Midbrain (tissue), 1 donor: ENCODE results near the gene FAM234A.
A peak's percentile ranks its signal among the peaks of the same experiment; 100 is the strongest.
"Not testable (repeated sequence)": the region's sequence is repeated elsewhere in the genome, so short reads cannot be mapped to it uniquely, and the experiment has no call there.

Experiments used
- DNase-seq: peaks from one replicate; lab custom pipeline; 2025; lab: John Stamatoyannopoulos, UW

FAM234A gene, protein sequence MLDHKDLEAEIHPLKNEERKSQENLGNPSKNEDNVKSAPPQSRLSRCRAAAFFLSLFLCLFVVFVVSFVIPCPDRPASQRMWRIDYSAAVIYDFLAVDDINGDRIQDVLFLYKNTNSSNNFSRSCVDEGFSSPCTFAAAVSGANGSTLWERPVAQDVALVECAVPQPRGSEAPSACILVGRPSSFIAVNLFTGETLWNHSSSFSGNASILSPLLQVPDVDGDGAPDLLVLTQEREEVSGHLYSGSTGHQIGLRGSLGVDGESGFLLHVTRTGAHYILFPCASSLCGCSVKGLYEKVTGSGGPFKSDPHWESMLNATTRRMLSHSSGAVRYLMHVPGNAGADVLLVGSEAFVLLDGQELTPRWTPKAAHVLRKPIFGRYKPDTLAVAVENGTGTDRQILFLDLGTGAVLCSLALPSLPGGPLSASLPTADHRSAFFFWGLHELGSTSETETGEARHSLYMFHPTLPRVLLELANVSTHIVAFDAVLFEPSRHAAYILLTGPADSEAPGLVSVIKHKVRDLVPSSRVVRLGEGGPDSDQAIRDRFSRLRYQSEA

DNA sequence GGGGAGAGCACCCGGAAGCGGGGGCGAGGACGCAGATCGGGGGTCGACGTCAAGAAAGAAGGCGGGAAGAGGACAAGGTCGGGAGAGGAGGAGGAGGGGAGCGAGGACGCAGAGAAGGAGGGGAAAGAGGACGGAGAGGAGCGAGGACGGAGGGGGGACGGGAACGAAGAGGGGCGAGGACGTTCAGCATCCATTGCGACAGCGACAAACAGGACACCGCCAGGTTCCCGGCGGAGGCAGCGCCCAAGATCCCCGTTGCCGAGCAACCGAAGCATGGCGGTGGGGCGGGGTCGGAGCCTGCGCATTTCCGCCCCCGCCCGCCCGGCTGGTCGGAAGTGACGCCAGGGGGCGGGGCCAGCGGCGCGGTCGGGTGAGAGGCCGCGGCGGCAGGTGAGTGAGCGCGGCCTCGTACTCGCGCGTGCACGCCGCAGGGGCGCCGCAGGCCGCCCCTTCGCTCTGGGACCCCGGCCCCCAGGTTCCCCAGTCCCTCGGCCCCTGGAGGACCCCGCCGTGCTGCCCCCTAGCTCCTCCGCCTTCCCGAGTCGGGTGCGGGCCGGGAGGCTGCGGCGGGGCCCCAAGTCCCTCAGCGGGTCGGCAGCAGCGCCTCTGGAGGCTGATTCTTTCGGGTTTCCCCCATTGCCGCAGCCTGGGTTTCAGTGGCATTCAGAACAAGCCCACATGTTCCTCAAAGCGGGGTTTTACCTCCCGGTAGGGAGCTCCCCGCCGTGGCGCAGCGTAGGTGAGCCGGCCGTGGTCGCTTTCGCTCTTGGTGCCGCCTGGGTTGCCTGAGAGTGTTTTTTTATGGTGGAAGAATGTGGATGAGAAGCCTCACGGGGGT is at the start of gene FAM234A:
Gene FAM234A, plus strand, starts transcription at position 354 of the 838 bp plus-strand sequence. CDS start 19,593 bp downstream, outside the sequence.
- DNase-seq = peak; percentile 95

DNA sequence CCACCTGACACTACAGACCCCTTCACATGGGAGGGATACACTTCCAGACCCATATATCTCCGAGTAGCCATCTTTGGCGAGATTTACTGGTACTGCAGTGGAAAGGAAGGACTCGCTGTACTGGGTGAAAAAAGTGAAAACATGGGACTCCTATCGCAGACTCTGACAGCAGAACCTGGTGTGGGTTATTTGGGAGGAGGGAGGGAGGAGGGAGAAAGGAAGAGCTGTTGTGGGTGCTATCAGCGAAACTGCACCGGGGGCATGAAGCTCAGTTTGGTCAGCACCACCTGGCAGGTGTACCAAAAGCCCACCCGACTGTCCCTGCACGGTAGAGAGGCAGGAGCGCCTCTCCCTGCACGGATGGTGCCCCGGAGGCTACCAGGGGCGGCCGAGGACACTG is 49.4 kb upstream of the FAM234A start:
- no peak for DNase-seq

DNA sequence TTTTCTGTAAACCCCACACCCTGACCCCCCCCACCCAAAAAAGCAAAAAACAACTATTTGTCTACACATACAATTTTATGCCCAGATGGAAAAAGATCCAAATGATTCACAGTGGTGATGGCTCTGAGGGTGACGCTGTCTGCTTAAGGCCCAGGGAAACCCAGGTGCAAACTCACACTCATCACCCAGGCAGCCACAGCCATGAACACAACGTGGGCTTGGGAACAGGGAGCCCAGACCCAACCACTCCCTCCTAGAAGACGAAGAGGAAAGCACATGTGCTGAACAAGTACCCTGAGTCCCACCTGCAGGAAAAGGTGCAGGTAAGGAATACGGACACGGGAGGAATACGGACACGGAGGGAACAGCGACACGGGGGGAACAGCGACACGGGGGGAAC is 48.9 kb upstream of the FAM234A start:
- DNase-seq = no peak

DNA sequence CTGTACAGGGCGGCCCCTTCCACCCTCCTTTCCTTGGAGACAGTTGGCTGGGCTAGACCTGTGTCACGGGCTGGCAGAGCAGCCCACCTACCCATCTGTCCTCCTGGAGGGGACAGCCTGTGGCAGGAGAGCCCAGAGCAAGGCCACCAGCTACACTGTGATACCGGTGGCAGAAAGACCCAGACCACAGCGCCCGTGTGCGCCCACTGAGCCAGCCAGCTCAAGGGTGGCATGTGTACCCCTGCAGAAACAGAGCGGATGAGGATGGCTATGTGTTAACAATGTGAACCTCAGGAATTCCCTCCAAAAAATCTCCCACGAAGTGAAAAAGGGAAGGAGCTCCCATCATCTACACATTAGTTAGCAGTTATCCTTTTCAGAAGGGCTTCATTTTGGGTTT is 47.3 kb upstream of the FAM234A start:
- DNase-seq = no peak

DNA sequence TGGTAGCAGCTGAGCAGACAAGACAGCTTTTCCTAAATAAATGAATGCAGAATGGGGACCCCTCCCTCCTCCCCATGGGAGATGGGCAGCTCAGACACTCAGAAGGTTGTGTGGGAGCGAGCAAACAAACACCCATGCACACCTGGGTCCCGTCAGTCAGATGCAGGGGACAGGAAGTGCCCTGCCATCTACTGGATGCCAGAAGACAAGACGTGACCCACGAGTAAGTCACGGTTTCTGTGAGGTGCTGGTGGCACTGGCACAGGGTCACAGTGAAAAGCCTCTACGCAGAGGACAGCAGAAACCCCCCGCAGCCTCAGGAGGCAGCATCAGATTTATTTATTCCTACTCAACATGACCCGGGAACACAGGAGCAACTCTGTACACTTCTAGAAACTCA is 45.9 kb upstream of the FAM234A start:
- no peak for DNase-seq

DNA sequence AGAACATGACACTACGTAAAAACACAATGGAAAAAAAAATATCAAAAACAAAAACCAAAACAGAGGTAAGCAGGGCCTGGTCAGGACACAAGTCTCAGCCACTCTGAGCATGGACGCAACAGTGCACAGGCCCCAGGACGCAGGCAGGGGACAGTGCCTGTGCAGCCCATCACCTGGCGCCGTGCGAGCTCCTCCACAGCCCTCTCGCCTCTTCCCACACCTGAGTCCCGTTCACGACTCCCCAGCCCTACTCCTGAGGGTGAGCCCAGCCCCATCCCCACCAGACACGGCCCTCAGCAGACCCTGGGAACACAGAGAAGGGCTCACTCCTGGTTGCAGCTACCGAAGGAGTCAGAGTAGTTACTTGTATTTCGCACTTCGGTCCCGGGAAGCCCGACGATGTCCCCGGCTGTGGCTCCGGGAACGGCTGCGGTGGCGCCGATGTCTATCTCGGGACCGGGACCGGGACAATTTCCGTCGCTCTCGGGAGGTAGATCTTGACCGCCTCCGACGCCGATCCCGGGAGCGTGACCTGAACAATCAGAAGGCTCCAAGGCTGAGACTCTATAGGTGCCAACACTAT is 44.9 kb upstream of the FAM234A start:
- DNase-seq = no peak

DNA sequence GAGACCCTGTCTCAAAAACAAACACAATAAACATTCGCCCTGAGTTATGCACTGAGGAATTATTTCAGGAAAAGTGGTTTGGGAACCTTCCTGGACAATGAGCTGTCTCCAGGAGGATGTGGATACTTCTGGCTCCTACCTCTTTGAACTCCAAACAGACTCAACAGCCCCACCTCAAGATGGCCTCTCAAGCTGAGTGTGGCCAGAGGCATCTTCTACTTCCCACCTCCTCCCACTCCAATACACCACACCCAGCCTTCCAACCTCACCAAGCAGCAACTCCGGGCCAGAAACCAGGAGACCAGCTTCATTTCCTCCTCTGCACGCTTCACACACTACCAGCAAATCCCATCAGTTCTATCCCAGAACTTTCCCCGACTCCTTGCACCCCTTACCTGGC is 42.8 kb upstream of the FAM234A start:
- no peak for DNase-seq

DNA sequence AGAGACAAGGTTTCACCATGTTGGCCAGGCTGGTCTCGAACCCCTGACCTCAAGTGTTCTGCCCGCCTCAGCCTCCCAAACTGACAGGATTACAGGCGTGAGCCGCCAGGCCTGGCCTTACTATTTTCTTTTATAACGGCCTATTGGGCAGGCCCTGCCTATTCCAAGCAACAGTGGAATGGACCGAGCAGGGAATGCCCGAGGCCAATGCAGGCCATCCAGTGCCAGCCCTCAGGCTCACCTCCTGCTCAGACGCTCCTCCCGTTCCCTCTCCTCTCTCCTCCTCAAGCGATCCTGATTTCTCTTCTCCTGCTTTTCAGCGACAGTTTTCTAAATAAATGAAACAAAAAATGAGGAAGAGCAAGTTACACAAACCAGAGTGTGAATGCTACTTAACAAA is 41.9 kb upstream of the FAM234A start:
- no peak for DNase-seq

DNA sequence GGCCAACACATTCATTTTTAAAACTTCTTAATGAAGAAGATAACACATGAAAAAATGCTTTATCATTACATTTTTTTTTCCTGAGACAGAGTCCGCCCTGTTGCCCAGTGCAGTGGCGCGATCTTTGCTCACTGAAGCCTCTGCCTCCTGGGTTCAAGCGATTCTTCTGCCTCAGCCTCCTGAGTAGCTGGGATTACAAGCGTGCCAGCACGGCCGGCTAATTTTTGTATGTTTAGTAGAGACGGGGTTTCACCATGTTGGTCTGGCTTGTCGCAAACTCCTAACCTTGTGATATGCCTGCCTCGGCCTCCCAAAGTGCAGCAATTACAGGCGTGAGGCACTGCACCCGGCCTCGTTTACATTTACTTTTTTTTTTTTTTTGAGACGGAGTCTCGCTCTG is 41.2 kb upstream of the FAM234A start:
- DNase-seq = no peak

DNA sequence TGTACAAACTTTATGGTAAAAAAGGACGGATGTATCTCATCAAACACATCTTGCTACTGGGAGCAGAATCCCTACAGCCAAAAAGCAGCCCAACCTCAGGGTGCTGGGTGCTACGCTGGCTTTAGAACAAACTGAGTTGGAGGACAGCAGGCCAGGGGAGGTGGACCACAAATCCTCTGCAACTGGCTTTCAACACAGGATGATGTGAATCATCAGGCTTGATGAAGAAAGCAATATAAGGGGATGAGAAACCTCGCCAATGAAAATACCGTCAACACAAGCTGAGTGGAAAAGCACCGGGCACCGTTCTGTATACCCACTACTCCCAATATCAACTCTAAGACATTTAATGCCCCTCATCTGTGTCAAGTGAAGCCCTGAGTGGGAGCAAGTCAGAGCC is 40.1 kb upstream of the FAM234A start:
- no peak for DNase-seq

DNA sequence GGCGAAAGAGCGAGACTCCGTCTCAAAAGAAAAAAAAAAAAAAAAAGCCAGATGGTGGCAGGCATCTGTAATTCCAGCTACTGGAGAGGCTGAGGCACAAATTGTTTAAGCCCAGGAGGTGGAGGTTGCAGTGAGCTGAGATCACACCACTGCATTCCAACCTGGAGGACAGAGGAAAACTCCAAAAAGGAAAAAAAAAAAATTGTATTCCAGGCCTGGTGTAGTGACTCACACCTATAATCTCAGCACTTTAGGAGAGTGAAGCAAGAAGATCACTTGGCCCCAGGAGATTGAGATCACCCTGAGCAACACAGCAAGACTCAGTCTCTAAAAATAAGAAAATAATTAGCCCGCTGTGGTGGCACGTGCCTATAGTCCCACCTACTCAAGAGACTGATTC is 34.2 kb upstream of the FAM234A start:
- no peak for DNase-seq

DNA sequence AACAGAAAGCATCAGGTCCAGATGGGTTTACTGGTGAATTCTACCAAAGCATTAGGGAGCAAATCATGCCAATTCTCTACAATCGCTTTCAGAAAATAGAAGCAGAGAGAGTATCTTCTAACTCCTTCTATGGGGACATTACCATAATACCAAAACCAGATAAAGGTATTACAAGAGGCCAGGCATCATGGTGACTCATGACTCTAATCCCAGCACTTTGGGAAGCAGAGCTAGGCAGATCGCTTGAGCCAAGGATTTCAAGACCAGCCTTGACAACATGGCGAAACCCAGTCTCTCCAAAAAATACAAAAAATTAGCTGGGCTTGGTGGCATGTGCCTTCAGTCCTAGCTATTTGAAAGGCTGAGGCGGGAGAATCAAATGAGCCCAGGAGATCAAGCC is 31.4 kb upstream of the FAM234A start:
- DNase-seq = no peak

DNA sequence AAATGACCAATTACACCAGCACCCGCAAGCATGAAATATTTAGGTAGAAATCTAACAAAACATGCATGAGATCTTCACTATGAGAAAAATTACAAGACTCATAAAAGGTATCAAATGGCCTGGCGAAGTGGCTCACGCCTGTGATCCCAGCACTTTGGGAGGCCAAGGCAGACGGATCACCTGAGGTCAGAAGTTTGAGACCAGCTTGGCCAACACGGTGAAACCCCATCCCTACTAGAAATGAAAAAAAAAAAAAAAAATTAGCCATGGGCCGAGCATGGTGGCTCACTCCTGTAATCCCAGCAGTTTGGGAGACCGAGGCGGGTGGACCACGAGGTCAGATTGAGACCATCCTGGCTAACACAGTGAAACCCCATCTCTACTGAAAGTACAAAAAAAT is 30.6 kb upstream of the FAM234A start:
- not testable (repeated sequence) for DNase-seq

DNA sequence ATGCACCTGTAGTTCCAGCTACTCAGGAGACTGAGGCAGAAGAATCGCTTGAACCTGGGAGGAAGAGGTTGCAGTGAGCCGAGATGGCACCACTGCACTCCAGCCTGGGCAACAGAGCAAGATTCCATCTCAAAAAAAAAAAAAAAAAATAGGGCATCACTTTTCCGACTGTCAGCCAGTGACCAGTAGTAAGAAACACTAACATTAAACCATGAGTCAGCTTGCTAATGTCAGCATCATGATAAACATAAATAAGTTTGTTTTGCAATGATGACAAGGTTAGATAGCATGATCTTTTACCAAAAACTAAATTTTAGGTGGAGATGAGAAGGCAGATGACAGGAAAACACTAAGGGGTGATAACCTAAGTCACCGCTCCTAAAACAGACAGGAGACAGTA is 25.3 kb upstream of the FAM234A start:
- not testable (repeated sequence) for DNase-seq

DNA sequence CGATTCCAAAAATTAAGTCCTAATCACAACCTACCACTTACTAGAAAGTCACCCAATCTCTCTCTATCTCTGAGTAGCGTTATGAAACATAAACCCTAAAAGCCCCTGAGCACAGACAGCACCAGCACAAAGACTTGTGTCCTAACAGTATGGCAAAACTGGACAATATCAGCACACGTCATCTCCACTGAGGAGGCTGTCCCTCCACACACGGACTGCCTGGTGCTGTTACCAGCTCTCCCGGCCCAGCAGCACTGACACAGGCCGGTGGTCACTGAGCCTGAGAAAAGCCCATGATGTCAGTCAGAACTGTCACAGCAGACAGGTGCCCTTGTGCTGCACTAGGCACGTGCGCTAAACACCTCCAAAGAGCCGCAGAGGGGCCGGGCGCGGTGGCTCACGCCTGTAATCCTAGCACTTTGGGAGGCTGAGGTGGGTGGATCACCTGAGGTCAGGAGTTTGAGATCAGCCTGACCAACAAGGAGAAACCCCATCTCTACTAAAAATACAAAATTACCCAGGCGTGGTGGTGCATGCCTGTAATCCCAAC is 22.9 kb upstream of the FAM234A start:
- not testable (repeated sequence) for DNase-seq

DNA sequence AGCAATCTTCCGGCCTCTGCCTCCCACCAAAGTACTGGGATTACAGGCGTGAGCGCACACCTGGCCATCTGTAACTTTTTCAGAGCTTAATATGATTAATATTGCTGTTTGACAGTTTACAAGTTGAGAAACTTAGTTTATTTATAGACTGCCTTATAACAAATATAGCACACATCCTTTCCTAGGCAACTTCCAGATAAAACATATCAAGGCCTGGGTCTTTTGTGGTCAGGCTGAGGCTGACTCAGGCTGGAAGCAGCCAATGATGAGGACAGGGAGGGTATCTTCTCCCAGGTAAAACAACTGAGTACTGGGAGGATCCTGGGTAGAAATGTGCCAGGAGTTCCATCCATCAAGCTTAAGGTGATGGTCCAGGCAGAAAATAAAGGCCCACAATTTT is 21.6 kb upstream of the FAM234A start:
- no peak for DNase-seq

DNA sequence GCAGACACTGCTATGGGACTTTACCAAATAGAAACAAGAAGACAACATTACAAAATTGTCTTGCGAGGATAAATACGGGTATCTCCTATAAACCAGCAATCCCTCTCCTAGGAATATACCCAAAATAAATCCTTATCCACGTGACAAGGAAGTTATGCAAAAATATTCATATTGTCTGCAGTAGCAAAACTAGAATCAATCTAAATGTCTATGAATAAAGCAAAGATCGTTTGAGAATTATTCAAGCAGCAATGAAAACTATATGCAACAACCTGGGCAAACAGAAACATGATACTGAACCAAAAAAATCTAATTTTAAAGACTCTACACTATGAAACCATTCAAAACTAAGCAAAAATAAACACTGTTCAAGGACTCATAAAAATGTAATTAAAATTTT is 14.6 kb upstream of the FAM234A start:
- no peak for DNase-seq

DNA sequence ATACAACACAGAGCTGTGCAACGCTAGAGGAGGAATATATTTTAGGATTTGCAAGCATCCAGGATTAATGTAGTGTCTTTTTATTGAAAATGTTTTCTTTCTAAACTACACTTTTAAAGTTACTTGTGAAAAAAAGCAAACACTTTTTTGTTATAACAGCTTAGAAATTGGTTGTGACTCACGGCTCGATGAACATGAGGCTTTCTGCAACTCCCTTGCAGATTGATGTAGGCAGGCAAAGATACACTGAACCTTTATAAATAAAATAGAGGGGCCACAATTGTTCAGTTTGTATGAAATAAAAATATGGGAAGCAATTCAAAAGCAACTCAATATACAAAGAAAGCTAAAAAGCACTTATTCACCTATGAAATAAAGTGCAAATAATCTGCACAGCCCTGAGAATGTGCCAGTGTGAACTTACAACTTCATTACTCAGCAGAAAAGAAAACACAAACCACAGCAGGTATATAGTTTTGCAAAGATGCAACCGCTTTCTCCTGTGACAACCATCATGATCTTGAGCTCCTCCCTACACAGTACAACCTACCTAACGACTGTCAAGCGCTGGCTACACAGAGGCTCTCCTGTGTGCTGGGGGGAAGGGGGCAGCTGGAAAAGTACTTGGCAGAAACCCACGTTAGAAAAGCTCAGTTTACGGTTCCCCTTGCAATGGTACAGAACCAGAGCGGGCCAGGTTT is 6.3 kb upstream of the FAM234A start:
- no peak for DNase-seq

DNA sequence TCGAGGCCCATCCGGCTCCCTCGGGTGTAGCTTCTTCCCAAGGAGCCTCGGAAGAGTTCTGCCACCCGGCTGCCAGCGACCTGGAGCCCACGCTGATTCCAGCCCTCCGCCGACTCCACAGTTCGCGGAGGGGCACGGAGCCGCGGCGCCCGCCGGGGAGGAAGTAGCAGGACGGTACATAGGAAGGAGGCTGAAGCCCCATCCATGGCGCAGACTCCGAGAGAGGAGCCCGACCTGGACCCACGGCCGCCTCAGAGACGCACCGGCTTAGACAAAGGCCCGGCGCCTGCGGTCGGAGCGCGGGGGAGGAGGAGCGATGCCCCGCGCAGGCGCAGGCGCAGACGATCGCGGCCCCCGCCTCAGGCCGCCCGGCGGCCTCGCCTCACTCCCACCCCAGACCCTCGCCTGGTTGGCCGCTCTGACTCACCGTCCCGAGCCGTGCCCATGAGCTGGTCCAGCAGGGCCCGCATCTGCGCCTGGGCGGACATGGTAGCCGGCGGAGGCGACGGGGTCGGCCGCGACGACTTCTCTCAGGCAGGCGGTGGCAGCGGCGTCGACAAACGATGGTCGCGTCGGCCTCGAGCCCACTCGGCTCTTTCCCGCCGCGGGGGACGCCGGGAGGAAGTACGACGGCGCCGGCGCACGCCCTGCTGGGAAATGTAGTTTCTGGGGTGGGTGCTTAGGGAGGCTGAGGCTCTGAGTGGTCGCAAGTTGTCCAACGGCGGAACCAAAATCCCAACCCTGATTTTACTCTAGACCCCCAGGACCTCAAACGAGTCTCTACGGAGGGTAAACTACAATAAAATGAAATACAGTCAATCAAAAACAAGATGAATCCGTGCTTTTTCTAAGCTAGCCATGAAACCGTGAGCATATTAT is 5.5 kb upstream of the FAM234A start, which contains the start of gene LUC7L:
Gene LUC7L, minus strand, starts transcription at position 598 of the 879 bp plus-strand sequence. Its CDS starts 110 bp downstream, at position 488.
- peak; percentile 92 for DNase-seq

DNA sequence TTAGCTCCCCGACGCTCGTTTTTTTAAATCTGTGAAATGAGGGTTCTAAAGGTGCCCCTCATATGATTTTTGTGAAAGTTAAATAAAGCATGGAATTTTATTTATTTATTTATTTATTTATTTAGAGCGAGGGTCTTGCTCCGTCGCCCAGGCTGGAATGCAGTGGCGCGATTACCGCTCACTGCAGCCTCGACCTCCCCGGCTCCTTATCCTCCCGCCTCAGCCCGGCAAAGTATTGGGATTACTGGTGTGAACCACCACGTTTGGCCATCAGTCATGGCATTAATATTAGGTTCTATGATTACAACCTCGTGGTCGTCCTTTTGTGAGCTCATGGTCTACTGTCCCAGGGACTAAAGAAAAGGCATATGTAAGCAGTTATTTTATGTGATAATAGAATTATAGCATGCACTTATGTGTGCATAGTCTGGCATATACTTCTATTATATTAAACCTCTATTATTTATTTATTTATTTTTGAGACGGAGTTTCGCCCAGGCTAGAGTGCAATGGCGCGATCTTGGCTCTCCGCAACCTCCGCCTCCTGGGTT is 4.8 kb upstream of the FAM234A start:
- DNase-seq = no peak
